Measurements from ENCODE around the gene ZNF70. TPM values are rescaled to one million over a fixed set of nuclear protein-coding genes. Genes with fewer than 3 reads are reported as not detected.

ZNF70 gene
- total RNA-seq, 1 experiment from 2014 or later: 3.3 TPM

- TF ChIP-seq, protein P1, sequence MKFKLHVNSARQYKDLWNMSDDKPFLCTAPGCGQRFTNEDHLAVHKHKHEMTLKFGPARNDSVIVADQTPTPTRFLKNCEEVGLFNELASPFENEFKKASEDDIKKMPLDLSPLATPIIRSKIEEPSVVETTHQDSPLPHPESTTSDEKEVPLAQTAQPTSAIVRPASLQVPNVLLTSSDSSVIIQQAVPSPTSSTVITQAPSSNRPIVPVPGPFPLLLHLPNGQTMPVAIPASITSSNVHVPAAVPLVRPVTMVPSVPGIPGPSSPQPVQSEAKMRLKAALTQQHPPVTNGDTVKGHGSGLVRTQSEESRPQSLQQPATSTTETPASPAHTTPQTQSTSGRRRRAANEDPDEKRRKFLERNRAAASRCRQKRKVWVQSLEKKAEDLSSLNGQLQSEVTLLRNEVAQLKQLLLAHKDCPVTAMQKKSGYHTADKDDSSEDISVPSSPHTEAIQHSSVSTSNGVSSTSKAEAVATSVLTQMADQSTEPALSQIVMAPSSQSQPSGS (CRISPR knock-in tag; IDR thresholded peaks at IDR 0.05; ENCODE audit: borderline replicate concordance, low read depth): no peak
- TF ChIP-seq SOX15 (CRISPR knock-in tag; IDR thresholded peaks at IDR 0.05) (no peak), SMAD4 (CRISPR knock-in tag; IDR thresholded peaks at IDR 0.05) (no peak), ZNF281 (CRISPR knock-in tag; IDR thresholded peaks at IDR 0.05) (no peak)
- TF ChIP-seq, protein P2, sequence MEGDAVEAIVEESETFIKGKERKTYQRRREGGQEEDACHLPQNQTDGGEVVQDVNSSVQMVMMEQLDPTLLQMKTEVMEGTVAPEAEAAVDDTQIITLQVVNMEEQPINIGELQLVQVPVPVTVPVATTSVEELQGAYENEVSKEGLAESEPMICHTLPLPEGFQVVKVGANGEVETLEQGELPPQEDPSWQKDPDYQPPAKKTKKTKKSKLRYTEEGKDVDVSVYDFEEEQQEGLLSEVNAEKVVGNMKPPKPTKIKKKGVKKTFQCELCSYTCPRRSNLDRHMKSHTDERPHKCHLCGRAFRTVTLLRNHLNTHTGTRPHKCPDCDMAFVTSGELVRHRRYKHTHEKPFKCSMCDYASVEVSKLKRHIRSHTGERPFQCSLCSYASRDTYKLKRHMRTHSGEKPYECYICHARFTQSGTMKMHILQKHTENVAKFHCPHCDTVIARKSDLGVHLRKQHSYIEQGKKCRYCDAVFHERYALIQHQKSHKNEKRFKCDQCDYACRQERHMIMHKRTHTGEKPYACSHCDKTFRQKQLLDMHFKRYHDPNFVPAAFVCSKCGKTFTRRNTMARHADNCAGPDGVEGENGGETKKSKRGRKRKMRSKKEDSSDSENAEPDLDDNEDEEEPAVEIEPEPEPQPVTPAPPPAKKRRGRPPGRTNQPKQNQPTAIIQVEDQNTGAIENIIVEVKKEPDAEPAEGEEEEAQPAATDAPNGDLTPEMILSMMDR (IDR thresholded peaks at IDR 0.05): no peak
These were observed 27.1 kb upstream of the ZNF70 start (continued) for GRCh38 chr22:23777776-23778576.

- Mint-ChIP-seq H3K4me1 (peaks cover 26% of the 10 kb centered on the region), H3K27ac (no peak overlapping the region), H3K9me3 (no peaks in the 10 kb centered on the region), H3K4me3 (no peak overlapping the region), H3K27me3 (ENCODE audit: low read depth) (peaks cover 25% of the 10 kb centered on the region), H3K36me3 (no peaks in the 10 kb centered on the region)
- CTCF ChIA-PET: interaction anchor here (0.9 to 1.4 kb wide), 4 partner anchors 9 to 81 kb away, joined by 3 to 7 read pairs (median 4); partner anchors contain the start of genes CHCHD10 and SLC2A11
- ATAC-seq: no peak
- no peak for TF ChIP-seq ZMAT4 (CRISPR knock-in tag; IDR thresholded peaks at IDR 0.05)
- no peak for TF ChIP-seq JUN (CRISPR knock-in tag; IDR thresholded peaks at IDR 0.05)
- no peak for TF ChIP-seq ZSCAN18 (CRISPR knock-in tag; IDR thresholded peaks at IDR 0.05)
- TF ChIP-seq ELF4 (CRISPR knock-in tag; IDR thresholded peaks at IDR 0.05; ENCODE audit: low read depth): no peak
- TF ChIP-seq TEAD4 (CRISPR knock-in tag; IDR thresholded peaks at IDR 0.05): no peak
- TF ChIP-seq NR2C2 (CRISPR knock-in tag; IDR thresholded peaks at IDR 0.05): no peak
- TF ChIP-seq ATF1 (CRISPR knock-in tag; IDR thresholded peaks at IDR 0.05): no peak
- POLR2A ChIA-PET: interaction anchor here (1.2 kb wide), 1 partner anchor 81 kb away, joined by 3 read pairs; the partner anchor contains the start of gene SLC2A11
- DNase-seq (ENCODE audit: low spot score): no peak
These were observed 25.0 kb upstream of the ZNF70 start for GRCh38 chr22:23775779-23776375.

DNA sequence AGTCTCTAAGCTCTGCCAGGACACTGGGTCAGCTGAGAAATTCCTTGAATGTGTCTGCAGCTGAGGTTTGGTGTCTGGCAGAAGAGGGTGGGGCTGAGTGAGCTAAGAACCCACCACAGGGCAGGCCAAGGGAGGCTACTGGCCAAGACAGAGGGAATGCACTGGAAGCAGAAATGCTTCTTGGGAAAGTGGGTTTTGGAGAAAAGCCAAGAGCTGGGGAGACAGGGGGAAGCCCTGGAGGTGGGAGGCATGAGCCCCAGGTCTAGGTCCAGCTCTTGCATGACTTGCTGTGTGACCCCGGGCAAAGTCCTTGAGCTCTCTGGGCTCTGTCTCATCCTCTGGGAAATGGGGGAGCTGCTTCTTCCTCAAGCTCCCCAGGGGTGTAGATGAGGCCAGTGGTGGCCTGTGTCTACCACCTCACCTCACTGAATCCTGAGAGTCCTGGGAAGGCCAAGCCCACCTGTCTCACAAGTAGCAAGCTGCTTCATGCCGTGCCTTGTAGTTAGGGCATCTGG is 24.1 kb upstream of the ZNF70 start:
- Mint-ChIP-seq H3K36me3 (no peaks in the 10 kb centered on the region), H3K27me3 (ENCODE audit: low read depth) (peaks cover 27% of the 10 kb centered on the region), H3K9me3 (no peaks in the 10 kb centered on the region), H3K4me3 (peak overlapping the region; percentile 23; the same call in 1 of the 2 replicates), H3K27ac (no peak overlapping the region), H3K4me1 (peaks cover 26% of the 10 kb centered on the region)
- TF ChIP-seq ZSCAN18 (CRISPR knock-in tag; IDR thresholded peaks at IDR 0.05) (no peak), NFATC4 (CRISPR knock-in tag; IDR thresholded peaks at IDR 0.05) (no peak), TCF7 (CRISPR knock-in tag; IDR thresholded peaks at IDR 0.05; ENCODE audit: low read depth) (no peak), ZNF121 (CRISPR knock-in tag; IDR thresholded peaks at IDR 0.05) (no peak), HMGA2 (CRISPR knock-in tag; IDR thresholded peaks at IDR 0.05) (no peak)
- no peak for DNase-seq (ENCODE audit: low spot score)
- ChIA-PET CTCF (interaction anchor here (1.2 to 1.9 kb wide), 3 partner anchors 13 to 83 kb away, joined by 3 to 10 read pairs (median 7); partner anchors contain the start of gene SLC2A11), POLR2A (interaction anchor here (1.2 kb wide), 1 partner anchor 82 kb away, joined by 3 read pairs; the partner anchor contains the start of gene SLC2A11)
- ATAC-seq: no peak
